Astrocyte (in vitro differentiated cells and primary cell): ENCODE measurements around the gene DUSP10.

ENCODE experiments used
- EZH2 ChIP-seq: IDR thresholded peaks from 2 replicates; pipeline ENCODE4 v1.6.1; 2012; ENCODE audit warnings: mild to moderate bottlenecking, low read length, inconsistent platforms; ENCODE audit not compliant: insufficient read depth
- TF ChIP-seq, protein P1 (sequence below): IDR thresholded peaks from 2 replicates; pipeline ENCODE4 v1.5.1; 2011; ENCODE audit warnings: low read depth, mild to moderate bottlenecking, inconsistent platforms, low read length, moderate library complexity; ENCODE audit not compliant: insufficient read depth

DNA sequence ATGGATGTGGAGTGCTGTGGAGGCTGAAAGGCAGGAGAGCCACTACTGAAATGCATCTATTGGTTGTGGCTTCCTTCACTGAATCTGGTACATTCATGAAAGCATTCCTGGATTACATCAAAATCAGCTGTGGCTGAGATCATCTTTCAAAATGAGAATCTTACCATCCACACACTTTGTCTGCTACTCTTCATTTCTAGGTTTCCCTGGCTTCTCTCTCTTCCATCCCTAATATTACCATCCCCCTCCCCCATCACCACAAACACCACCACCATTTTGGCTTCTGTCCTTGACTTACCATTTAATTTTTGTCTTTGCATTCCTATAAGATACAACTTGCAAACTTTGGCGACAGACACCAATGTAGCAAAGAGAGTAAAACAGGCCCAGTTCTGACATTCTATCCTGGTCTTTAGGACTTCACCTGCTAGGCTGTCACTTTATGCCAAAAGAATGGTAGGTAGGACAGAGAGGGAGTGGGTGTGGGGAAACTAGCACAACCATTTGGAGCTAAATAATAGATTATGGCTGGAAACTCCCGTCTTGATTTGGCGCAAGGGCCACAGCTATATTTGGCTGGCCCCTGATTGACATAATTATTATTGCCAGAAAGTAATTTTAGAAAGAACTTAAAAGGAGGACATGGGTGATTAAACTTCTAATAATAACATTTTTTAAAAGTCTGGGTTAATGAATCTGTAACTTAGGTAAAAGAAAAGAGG is 15.1 kb upstream of the DUSP10 start:
- TF ChIP-seq, protein P1, sequence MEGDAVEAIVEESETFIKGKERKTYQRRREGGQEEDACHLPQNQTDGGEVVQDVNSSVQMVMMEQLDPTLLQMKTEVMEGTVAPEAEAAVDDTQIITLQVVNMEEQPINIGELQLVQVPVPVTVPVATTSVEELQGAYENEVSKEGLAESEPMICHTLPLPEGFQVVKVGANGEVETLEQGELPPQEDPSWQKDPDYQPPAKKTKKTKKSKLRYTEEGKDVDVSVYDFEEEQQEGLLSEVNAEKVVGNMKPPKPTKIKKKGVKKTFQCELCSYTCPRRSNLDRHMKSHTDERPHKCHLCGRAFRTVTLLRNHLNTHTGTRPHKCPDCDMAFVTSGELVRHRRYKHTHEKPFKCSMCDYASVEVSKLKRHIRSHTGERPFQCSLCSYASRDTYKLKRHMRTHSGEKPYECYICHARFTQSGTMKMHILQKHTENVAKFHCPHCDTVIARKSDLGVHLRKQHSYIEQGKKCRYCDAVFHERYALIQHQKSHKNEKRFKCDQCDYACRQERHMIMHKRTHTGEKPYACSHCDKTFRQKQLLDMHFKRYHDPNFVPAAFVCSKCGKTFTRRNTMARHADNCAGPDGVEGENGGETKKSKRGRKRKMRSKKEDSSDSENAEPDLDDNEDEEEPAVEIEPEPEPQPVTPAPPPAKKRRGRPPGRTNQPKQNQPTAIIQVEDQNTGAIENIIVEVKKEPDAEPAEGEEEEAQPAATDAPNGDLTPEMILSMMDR: no peak
- no peak for TF ChIP-seq EZH2
